Suprapubic skin (tissue), 4 donors: ENCODE data around the gene STK40. TPM values are rescaled to one million over a fixed set of nuclear protein-coding genes. Genes with fewer than 3 reads are reported as not detected.

Experiments used
- DNase-seq, 2 donors: peaks; one replicate each; pipeline ENCODE4 v3.0.0-alpha.2; 2019; ENCODE audit warnings: low spot score in 2 of 2
- H3K27ac ChIP-seq: fragments of 200-600 bp; sonication (generic); one replicate; pipeline ENCODE4 v1.5.1; 2019
- H3K27me3 ChIP-seq: fragments of 200-600 bp; sonication (generic); one replicate; pipeline ENCODE4 v1.5.1; 2019
- H3K36me3 ChIP-seq: fragments of 200-600 bp; sonication (generic); one replicate; pipeline ENCODE4 v1.5.1; 2019
- H3K4me1 ChIP-seq: fragments of 200-600 bp; sonication (generic); one replicate; pipeline ENCODE4 v1.5.1; 2019
- H3K4me3 ChIP-seq: fragments of 200-600 bp; sonication (generic); one replicate; pipeline ENCODE4 v1.5.1; 2019; ENCODE audit warnings: mild to moderate bottlenecking
- H3K9me3 ChIP-seq: fragments of 200-600 bp; sonication (generic); one replicate; pipeline ENCODE4 v1.5.1; 2019
- CTCF ChIP-seq, 2 donors: fragments of 200-600 bp in 1 of 2; fragments of 450-650 bp in 1 of 2; sonication (generic) in 1 of 2; IDR thresholded peaks; one replicate each; pipeline ENCODE4 v1.5.1; 2016 to 2019; ENCODE audit warnings: antibody characterized with exemption in 2 of 2, mild to moderate bottlenecking in 1 of 2, moderate library complexity in 1 of 2
- EP300 ChIP-seq: sonication (generic); formaldehyde crosslinking; IDR thresholded peaks from one replicate; pipeline ENCODE4 v1.6.1; 2017; ENCODE audit warnings: antibody characterized with exemption
- POLR2A ChIP-seq, 2 donors: fragments of 450-650 bp; IDR thresholded peaks; one replicate each; pipeline ENCODE4 v1.6.1; 2017; ENCODE audit warnings: antibody characterized with exemption in 2 of 2, mild to moderate bottlenecking in 2 of 2, moderate library complexity in 2 of 2
- POLR2AphosphoS5 ChIP-seq, 3 donors: sonication (generic); formaldehyde crosslinking; IDR thresholded peaks; one replicate each; pipeline ENCODE4 v1.6.1; 2017; ENCODE audit warnings: antibody characterized with exemption in 3 of 3
- WGBS: methylation state at CpG from one replicate; pipeline ENCODE4 v1.1.5; 2018; 5-methylcytosine and 5-hydroxymethylcytosine counted together
- total RNA-seq, 4 donors: library from RNA; depleted of rRNA; stranded (reverse); fragments of >200 nt; gene quantifications; one replicate each; pipeline ENCODE4 v1.1.0, GENCODE V29; 2016

The STK40 gene
- total RNA-seq, 4 donors from 2014 or later: 29.0 to 69.5 (median 51.8) TPM

GRCh38 chr1:36384542-36385409, 948 bp downstream of the STK40 start:
- Histone ChIP-seq H3K27me3 (no peaks in the 10 kb centered on the region), H3K27ac (peak overlapping the region; percentile 99), H3K4me1 (peaks cover 50% of the 10 kb centered on the region), H3K4me3 (peak overlapping the region; percentile 98), H3K36me3 (no peaks in the 10 kb centered on the region), H3K9me3 (no peaks in the 10 kb centered on the region)
- TF ChIP-seq EP300 (no peak), POLR2A (IDR thresholded peaks at IDR 0.05) (no peak), POLR2AphosphoS5 (IDR thresholded peaks at IDR 0.05) (no peak), CTCF (IDR thresholded peaks at IDR 0.05) (no peak)
- peak; percentile 85 to 89 for DNase-seq
- WGBS: 1% methylated on average over 14 of the region's 25 CpGs

GRCh38 chr1:36383240-36383639, 2.5 kb downstream of the STK40 start:
- Histone ChIP-seq H3K27me3 (no peaks in the 10 kb centered on the region), H3K9me3 (no peaks in the 10 kb centered on the region), H3K27ac (no peak overlapping the region), H3K36me3 (no peaks in the 10 kb centered on the region), H3K4me1 (peaks cover 53% of the 10 kb centered on the region), H3K4me3 (no peak overlapping the region)
- TF ChIP-seq EP300 (no peak), CTCF (IDR thresholded peaks at IDR 0.05) (no peak), POLR2AphosphoS5 (IDR thresholded peaks at IDR 0.05) (no peak), POLR2A (IDR thresholded peaks at IDR 0.05) (no peak)
- WGBS: 57% methylated on average over 4 of the region's 4 CpGs
- DNase-seq: no peak

- Histone ChIP-seq H3K4me1 (peaks cover 50% of the 10 kb centered on the region), H3K36me3 (no peaks in the 10 kb centered on the region), H3K4me3 (no peak overlapping the region), H3K9me3 (no peaks in the 10 kb centered on the region), H3K27ac (no peak overlapping the region), H3K27me3 (no peaks in the 10 kb centered on the region)
- 86% methylated on average over 4 of the region's 4 CpGs for WGBS
- no peak for TF ChIP-seq POLR2AphosphoS5 (IDR thresholded peaks at IDR 0.05)
- no peak for TF ChIP-seq CTCF (IDR thresholded peaks at IDR 0.05)
- TF ChIP-seq EP300: no peak
- TF ChIP-seq POLR2A (IDR thresholded peaks at IDR 0.05): no peak
- DNase-seq: no peak
These were observed 3.1 kb downstream of the STK40 start for GRCh38 chr1:36382669-36383068.

GRCh38 chr1:36382231-36382630, 3.5 kb downstream of the STK40 start:
- no peaks in the 10 kb centered on the region for H3K36me3 ChIP-seq
- H3K9me3 ChIP-seq: no peaks in the 10 kb centered on the region
- TF ChIP-seq POLR2A (IDR thresholded peaks at IDR 0.05) (no peak), CTCF (IDR thresholded peaks at IDR 0.05) (no peak), EP300 (no peak), POLR2AphosphoS5 (IDR thresholded peaks at IDR 0.05) (no peak)
- peaks cover 46% of the 10 kb centered on the region for H3K4me1 ChIP-seq
- no peak overlapping the region for H3K4me3 ChIP-seq
- no peak overlapping the region for H3K27ac ChIP-seq
- WGBS: 88% methylated on average over 9 of the region's 9 CpGs
- DNase-seq: no peak
- H3K27me3 ChIP-seq: no peaks in the 10 kb centered on the region

GRCh38 chr1:36381405-36381804, 4.3 kb downstream of the STK40 start:
- Histone ChIP-seq H3K36me3 (no peaks in the 10 kb centered on the region), H3K27ac (no peak overlapping the region), H3K4me1 (peaks cover 40% of the 10 kb centered on the region), H3K27me3 (no peaks in the 10 kb centered on the region), H3K4me3 (no peak overlapping the region), H3K9me3 (no peaks in the 10 kb centered on the region)
- TF ChIP-seq POLR2AphosphoS5 (IDR thresholded peaks at IDR 0.05): no peak
- TF ChIP-seq CTCF (IDR thresholded peaks at IDR 0.05): no peak
- no peak for TF ChIP-seq EP300
- no peak for TF ChIP-seq POLR2A (IDR thresholded peaks at IDR 0.05)
- no peak for DNase-seq
- 91% methylated on average over 5 of the region's 5 CpGs for WGBS
